WTC11 (cell line): ENCODE data around the gene CDK4. TPM values are rescaled to one million over a fixed set of nuclear protein-coding genes. Genes with fewer than 3 reads are reported as not detected.

ENCODE experiments used
- ATAC-seq: fragments of 200-7000 bp; cut with Tn5 transposase; 2 replicates; pipeline ENCODE4 v1.10.0; 2021; ENCODE audit warnings: mild to moderate bottlenecking, moderate library complexity
- CTCF ChIA-PET: fragments of 300-600 bp; sonication (Branson Sonifier 250); formaldehyde crosslinking; loops from one replicate; lab custom pipeline; 2021; ENCODE audit warnings: antibody characterized with exemption; lab: Charles Lee
- POLR2A ChIA-PET: fragments of 350-600 bp; sonication (Branson Sonifier 250); formaldehyde crosslinking; loops from one replicate; lab custom pipeline; 2021; ENCODE audit warnings: antibody characterized with exemption; lab: Charles Lee
- DNase-seq: peaks from one replicate; pipeline ENCODE4 v3.0.0; 2021; ENCODE audit warnings: low spot score
- H3K27ac Mint-ChIP-seq: 2 replicates; pipeline ENCODE4 v1.8.0; 2021; ENCODE audit warnings: mixed read lengths
- H3K27me3 Mint-ChIP-seq: 2 replicates; pipeline ENCODE4 v1.8.0; 2021; ENCODE audit warnings: low read depth, mild to moderate bottlenecking, moderate library complexity, mixed read lengths
- H3K36me3 Mint-ChIP-seq: 2 replicates; pipeline ENCODE4 v1.8.0; 2021; ENCODE audit warnings: mixed read lengths
- H3K4me1 Mint-ChIP-seq: 2 replicates; pipeline ENCODE4 v1.8.0; 2022; ENCODE audit warnings: mixed read lengths
- H3K4me3 Mint-ChIP-seq: 2 replicates; pipeline ENCODE4 v1.8.0; 2021; ENCODE audit warnings: mild to moderate bottlenecking, moderate library complexity, mixed read lengths
- H3K9me3 Mint-ChIP-seq: 2 replicates; pipeline ENCODE4 v1.8.0; 2021; ENCODE audit warnings: mixed read lengths
- ATF1 ChIP-seq: sonication (generic); formaldehyde crosslinking; IDR thresholded peaks from 2 replicates; pipeline ENCODE4 v1.8.1; 2023; ENCODE audit warnings: mild to moderate bottlenecking, moderate library complexity, missing genetic modification reagents
- ATF2 ChIP-seq: sonication (generic); formaldehyde crosslinking; IDR thresholded peaks from 2 replicates; pipeline ENCODE4 v1.8.1; 2022; ENCODE audit warnings: low read depth, missing genetic modification reagents, borderline replicate concordance
- ATF6 ChIP-seq: sonication (generic); formaldehyde crosslinking; IDR thresholded peaks from 2 replicates; pipeline ENCODE4 v1.8.1; 2023; ENCODE audit warnings: mild to moderate bottlenecking, missing genetic modification reagents
- ELF4 ChIP-seq: sonication (generic); formaldehyde crosslinking; IDR thresholded peaks from 2 replicates; pipeline ENCODE4 v1.8.1; 2022; ENCODE audit warnings: low read depth, mild to moderate bottlenecking, moderate library complexity, missing genetic modification reagents
- ERG ChIP-seq: fragments of 250-450 bp; sonication (Bioruptor Pico); IDR thresholded peaks from 2 replicates; pipeline ENCODE4 v1.8.0; 2021; ENCODE audit warnings: mild to moderate bottlenecking
- ESRRA ChIP-seq: sonication (generic); formaldehyde crosslinking; IDR thresholded peaks from 2 replicates; pipeline ENCODE4 v1.8.1; 2022; ENCODE audit warnings: mild to moderate bottlenecking, missing genetic modification reagents, borderline replicate concordance
- ETV6 ChIP-seq: sonication (generic); formaldehyde crosslinking; IDR thresholded peaks from 2 replicates; pipeline ENCODE4 v1.8.1; 2022; ENCODE audit warnings: mild to moderate bottlenecking, missing genetic modification reagents
- FOXP1 ChIP-seq: sonication (generic); formaldehyde crosslinking; IDR thresholded peaks from 2 replicates; pipeline ENCODE4 v1.8.0; 2022; ENCODE audit warnings: missing genetic modification reagents, mild to moderate bottlenecking, moderate library complexity, borderline replicate concordance
- GABPB1 ChIP-seq: sonication (generic); formaldehyde crosslinking; IDR thresholded peaks from 2 replicates; pipeline ENCODE4 v1.8.1; 2023; ENCODE audit warnings: mild to moderate bottlenecking, missing genetic modification reagents
- GRHL2 ChIP-seq: fragments of 250-450 bp; sonication (Bioruptor Pico); IDR thresholded peaks from 2 replicates; pipeline ENCODE4 v1.8.0; 2022; ENCODE audit warnings: mild to moderate bottlenecking, moderate library complexity; ENCODE audit not compliant: insufficient replicate concordance, severe bottlenecking
- JAZF1 ChIP-seq: fragments of 250-450 bp; sonication (Bioruptor Pico); IDR thresholded peaks from 2 replicates; pipeline ENCODE4 v1.9.0; 2021; ENCODE audit warnings: moderate library complexity, mild to moderate bottlenecking, inconsistent platforms
- NR2C2 ChIP-seq: sonication (generic); formaldehyde crosslinking; IDR thresholded peaks from 2 replicates; pipeline ENCODE4 v1.8.0; 2022; ENCODE audit warnings: mild to moderate bottlenecking, missing genetic modification reagents
- OVOL2 ChIP-seq: fragments of 250-450 bp; sonication (Bioruptor Pico); IDR thresholded peaks from 2 replicates; pipeline ENCODE4 v1.9.0; 2021; ENCODE audit warnings: mild to moderate bottlenecking, borderline replicate concordance
- SMAD3 ChIP-seq: sonication (generic); formaldehyde crosslinking; IDR thresholded peaks from 2 replicates; pipeline ENCODE4 v1.8.0; 2022; ENCODE audit warnings: missing genetic modification reagents, mild to moderate bottlenecking, borderline replicate concordance
- SOX15 ChIP-seq: fragments of 250-450 bp; sonication (Bioruptor Pico); IDR thresholded peaks from 2 replicates; pipeline ENCODE4 v1.9.0; 2021; ENCODE audit warnings: mild to moderate bottlenecking
- TCF7 ChIP-seq: sonication (generic); formaldehyde crosslinking; IDR thresholded peaks from 2 replicates; pipeline ENCODE4 v1.8.0; 2022; ENCODE audit warnings: mild to moderate bottlenecking, low read depth, missing genetic modification reagents, moderate library complexity
- TP53 ChIP-seq: sonication (generic); formaldehyde crosslinking; IDR thresholded peaks from 2 replicates; pipeline ENCODE4 v1.8.1; 2023; ENCODE audit warnings: mild to moderate bottlenecking, missing genetic modification reagents
- ZBTB21 ChIP-seq: sonication (generic); formaldehyde crosslinking; IDR thresholded peaks from 2 replicates; pipeline ENCODE4 v1.8.1; 2023; ENCODE audit warnings: mild to moderate bottlenecking, missing genetic modification reagents, borderline replicate concordance
- ZNF138 ChIP-seq: sonication (generic); formaldehyde crosslinking; conservative IDR thresholded peaks from 2 replicates; pipeline ENCODE4 v1.8.1; 2022; ENCODE audit warnings: mild to moderate bottlenecking, moderate library complexity, missing genetic modification reagents
- ZNF317 ChIP-seq: sonication (generic); formaldehyde crosslinking; IDR thresholded peaks from 2 replicates; pipeline ENCODE4 v1.8.1; 2023; ENCODE audit warnings: low read depth, mild to moderate bottlenecking, moderate library complexity, missing genetic modification reagents, borderline replicate concordance
- total RNA-seq: library from RNA; stranded (reverse); gene quantifications from 3 replicates; pipeline ENCODE4 v1.2.3, GENCODE V29; 2021
- TF ChIP-seq, protein P1 (sequence below): sonication (generic); formaldehyde crosslinking; IDR thresholded peaks from 2 replicates; pipeline ENCODE4 v1.8.0; 2022; ENCODE audit warnings: mild to moderate bottlenecking, missing genetic modification reagents
- TF ChIP-seq, protein P2 (sequence below): sonication (generic); formaldehyde crosslinking; IDR thresholded peaks from 2 replicates; pipeline ENCODE4 v1.8.0; 2022; ENCODE audit warnings: mild to moderate bottlenecking, missing genetic modification reagents
- TF ChIP-seq, protein P3 (sequence below): sonication (generic); formaldehyde crosslinking; IDR thresholded peaks from 2 replicates; pipeline ENCODE4 v1.8.1; 2023; ENCODE audit warnings: mild to moderate bottlenecking, missing genetic modification reagents

Gene CDK4
- total RNA-seq, 1 experiment from 2014 or later, result 152 TPM

DNA sequence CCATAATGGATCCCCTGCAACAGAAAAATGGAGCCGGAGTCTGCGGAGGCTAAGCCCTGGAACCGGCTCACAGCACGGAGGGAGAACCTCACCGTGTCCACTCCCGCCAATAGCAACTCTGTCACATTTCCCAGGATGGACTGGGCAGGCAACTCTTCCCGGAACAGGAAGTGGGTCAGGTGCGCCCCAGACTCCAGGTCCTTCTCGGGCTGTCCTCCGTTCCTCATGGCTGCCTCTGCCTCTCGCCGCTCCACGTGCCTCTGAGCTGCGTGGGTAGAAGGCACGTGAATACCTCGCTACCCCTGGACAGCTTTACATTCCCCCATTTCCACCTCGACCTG is 12.5 kb upstream of the CDK4 start (continued):
- TF ChIP-seq ETV6 (0 out of 2 replicates have a peak, but pooled peaks have one; percentile 8), OVOL2 (CRISPR knock-in tag) (no peak), GRHL2 (no peak), ELF4 (CRISPR knock-in tag) (no peak), ATF2 (CRISPR knock-in tag) (no peak), ATF6 (CRISPR knock-in tag) (no peak)
- TF ChIP-seq, protein P1, sequence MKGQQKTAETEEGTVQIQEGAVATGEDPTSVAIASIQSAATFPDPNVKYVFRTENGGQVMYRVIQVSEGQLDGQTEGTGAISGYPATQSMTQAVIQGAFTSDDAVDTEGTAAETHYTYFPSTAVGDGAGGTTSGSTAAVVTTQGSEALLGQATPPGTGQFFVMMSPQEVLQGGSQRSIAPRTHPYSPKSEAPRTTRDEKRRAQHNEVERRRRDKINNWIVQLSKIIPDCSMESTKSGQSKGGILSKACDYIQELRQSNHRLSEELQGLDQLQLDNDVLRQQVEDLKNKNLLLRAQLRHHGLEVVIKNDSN (CRISPR knock-in tag), result peak; percentile 71; the same call in 1 of the 2 replicates
- TF ChIP-seq, protein P2, sequence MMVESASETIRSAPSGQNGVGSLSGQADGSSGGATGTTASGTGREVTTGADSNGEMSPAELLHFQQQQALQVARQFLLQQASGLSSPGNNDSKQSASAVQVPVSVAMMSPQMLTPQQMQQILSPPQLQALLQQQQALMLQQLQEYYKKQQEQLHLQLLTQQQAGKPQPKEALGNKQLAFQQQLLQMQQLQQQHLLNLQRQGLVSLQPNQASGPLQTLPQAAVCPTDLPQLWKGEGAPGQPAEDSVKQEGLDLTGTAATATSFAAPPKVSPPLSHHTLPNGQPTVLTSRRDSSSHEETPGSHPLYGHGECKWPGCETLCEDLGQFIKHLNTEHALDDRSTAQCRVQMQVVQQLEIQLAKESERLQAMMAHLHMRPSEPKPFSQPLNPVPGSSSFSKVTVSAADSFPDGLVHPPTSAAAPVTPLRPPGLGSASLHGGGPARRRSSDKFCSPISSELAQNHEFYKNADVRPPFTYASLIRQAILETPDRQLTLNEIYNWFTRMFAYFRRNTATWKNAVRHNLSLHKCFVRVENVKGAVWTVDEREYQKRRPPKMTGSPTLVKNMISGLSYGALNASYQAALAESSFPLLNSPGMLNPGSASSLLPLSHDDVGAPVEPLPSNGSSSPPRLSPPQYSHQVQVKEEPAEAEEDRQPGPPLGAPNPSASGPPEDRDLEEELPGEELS, result no peak

DNA sequence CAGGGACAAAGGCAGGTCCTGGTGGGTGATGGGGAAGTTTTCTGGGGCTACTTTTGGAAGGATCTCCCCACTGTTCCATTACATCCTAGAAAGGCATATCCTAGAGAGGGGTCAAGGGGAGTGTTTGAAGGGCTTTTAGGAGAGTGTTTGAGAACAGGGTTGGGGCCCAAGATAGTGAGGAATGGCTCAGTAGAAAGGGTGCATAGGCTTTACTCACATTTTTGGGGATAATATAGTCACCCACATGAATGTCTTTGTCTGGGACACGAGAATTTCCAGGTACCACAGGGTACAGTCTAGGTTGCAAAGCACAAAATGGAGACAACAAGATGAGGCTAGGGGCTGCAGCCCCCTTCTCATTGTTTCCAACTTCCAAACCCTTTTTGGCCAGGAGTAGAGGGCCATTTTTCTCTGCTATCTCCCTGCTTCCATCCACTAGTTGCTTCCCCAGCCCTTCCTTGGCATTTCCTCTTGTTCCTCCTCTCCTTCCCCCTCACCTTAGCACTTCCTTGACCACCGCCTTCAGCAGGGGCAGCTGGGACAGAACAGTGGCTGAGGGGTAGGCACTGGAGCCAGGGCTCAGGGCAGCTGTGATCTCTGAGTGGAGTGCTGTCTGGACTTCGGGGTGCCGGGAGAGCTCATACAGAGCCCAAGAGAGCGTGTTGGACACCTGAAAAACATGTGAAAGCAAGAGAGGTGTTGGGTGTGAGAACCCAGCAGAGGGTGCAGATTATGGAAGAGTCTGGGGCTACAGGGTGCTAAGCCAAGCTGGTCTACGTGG is 12.0 kb upstream of the CDK4 start:
- ChIA-PET POLR2A (interaction anchor here (0.8 kb wide), 1 partner anchor 12 kb away, joined by 3 read pairs; the partner anchor contains the start of gene CDK4), CTCF (interaction anchor here (1.1 to 5.3 kb wide), 4 partner anchors 8 to 51 kb away, joined by 3 to 80 read pairs (median 6); partner anchors contain the start of genes EEF1AKMT3, METTL1 and TSFM)
- H3K4me1 Mint-ChIP-seq, result peaks cover 33% of the 10 kb centered on the region
- peak overlapping the region; percentile 74 for H3K4me3 Mint-ChIP-seq
- ATAC-seq (no peak), DNase-seq (no peak)
- H3K27me3 Mint-ChIP-seq, result peaks cover 92% of the 10 kb centered on the region
- no peak overlapping the region for H3K27ac Mint-ChIP-seq
- TF ChIP-seq ZBTB21 (CRISPR knock-in tag), result no peak
- TF ChIP-seq GRHL2, result no peak
- no peaks in the 10 kb centered on the region for H3K9me3 Mint-ChIP-seq
- peaks cover 9% of the 10 kb centered on the region for H3K36me3 Mint-ChIP-seq

GRCh38 chr12:57762463-57762862 is 10.4 kb upstream of the CDK4 start:
- POLR2A ChIA-PET, result no interaction called here
- DNase-seq (no peak), ATAC-seq (no peak)
- peaks cover 99% of the 10 kb centered on the region for H3K27me3 Mint-ChIP-seq
- H3K9me3 Mint-ChIP-seq, result no peaks in the 10 kb centered on the region
- CTCF ChIA-PET, result no interaction called here
- no peaks in the 10 kb centered on the region for H3K36me3 Mint-ChIP-seq
- H3K4me3 Mint-ChIP-seq, result no peak overlapping the region
- H3K4me1 Mint-ChIP-seq, result peaks cover 32% of the 10 kb centered on the region
- no peak overlapping the region for H3K27ac Mint-ChIP-seq
- TF ChIP-seq ATF1 (CRISPR knock-in tag) (no peak), ZNF138 (CRISPR knock-in tag) (no peak), ESRRA (no peak), JAZF1 (no peak), GABPB1 (CRISPR knock-in tag) (no peak), NR2C2 (CRISPR knock-in tag) (no peak), ZNF317 (no peak), FOXP1 (CRISPR knock-in tag) (no peak), SOX15 (CRISPR knock-in tag) (no peak), SMAD3 (CRISPR knock-in tag) (no peak), ERG (CRISPR knock-in tag) (no peak), TP53 (CRISPR knock-in tag) (no peak), ETV6 (no peak), TCF7 (CRISPR knock-in tag) (no peak)
- TF ChIP-seq, protein P3, sequence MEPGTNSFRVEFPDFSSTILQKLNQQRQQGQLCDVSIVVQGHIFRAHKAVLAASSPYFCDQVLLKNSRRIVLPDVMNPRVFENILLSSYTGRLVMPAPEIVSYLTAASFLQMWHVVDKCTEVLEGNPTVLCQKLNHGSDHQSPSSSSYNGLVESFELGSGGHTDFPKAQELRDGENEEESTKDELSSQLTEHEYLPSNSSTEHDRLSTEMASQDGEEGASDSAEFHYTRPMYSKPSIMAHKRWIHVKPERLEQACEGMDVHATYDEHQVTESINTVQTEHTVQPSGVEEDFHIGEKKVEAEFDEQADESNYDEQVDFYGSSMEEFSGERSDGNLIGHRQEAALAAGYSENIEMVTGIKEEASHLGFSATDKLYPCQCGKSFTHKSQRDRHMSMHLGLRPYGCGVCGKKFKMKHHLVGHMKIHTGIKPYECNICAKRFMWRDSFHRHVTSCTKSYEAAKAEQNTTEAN (CRISPR knock-in tag), result no peak
